Renal pelvis (tissue), 4 donors: ENCODE results near the gene GRAP. TPM values are rescaled to one million over a fixed set of nuclear protein-coding genes. Genes with fewer than 3 reads are reported as not detected.
A peak's percentile ranks its signal among the peaks of the same experiment; 100 is the strongest.

Experiments used
- DNase-seq: peaks from one replicate; pipeline ENCODE4 v3.0.0-alpha.2; 2013
- polyA plus RNA-seq, 3 donors: library from polyadenylated mRNA; unstranded; fragments of 120-200 nt; gene quantifications; one replicate each; pipeline ENCODE4 v1.2.1, GENCODE V29; 2013; ENCODE audit not compliant: insufficient read length in 3 of 3

The GRAP gene
- polyA plus RNA-seq, 3 donors: 4.6 to 7.7 (median 6.5) TPM

DNA sequence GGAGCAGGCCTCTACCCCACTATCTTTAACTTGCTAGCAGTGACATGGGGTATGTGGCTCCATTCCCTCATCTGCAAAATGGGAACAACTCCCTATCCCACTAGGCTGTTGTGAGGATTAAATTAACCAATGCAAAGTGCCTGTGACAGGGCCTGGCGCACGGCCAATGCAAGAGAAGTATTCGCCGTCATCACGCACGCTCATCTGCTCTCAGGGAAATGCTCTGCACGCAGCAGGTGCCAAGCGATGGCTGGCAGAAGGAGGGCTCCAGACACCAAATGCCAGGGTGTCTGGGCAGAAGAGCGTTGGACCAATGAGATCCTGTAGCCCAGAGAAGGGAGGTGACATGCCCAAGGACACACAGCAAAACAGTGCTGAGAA, 59.5 kb downstream of the GRAP start:
- no peak for DNase-seq

DNA sequence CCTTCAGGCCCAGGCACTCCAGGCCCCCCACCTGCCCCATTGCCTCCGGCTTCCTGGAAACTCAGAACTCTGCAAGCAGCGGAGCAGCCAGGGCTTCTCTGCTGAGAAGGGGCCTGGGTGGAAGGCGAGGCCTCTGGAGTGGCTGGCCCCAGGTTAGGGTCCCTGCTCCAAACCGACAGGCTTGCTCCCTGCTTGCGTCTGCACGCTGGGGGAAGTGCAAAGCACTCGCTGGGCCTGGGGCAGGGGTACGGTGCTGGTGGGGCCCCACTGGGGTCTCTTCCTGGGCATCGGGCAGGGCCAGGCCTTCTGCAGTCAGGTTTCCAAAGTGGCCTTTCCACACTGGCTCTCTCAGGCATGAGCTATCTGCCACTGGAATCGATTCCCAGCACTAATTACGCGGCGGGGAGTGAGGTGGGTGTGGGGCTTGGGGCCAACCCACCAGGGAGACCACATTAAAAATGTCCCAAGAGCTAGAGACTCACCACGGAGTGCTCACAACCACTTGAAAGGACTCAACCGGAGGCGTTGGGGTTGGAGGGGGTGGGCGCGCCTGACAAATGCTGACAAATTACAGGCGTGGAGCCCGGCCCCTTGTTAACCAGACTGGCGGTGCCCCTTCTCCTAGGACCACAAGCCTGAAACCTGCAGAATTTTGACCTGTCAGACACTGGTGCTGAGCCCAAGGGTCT, 60.1 kb downstream of the GRAP start:
- DNase-seq: no peak

DNA sequence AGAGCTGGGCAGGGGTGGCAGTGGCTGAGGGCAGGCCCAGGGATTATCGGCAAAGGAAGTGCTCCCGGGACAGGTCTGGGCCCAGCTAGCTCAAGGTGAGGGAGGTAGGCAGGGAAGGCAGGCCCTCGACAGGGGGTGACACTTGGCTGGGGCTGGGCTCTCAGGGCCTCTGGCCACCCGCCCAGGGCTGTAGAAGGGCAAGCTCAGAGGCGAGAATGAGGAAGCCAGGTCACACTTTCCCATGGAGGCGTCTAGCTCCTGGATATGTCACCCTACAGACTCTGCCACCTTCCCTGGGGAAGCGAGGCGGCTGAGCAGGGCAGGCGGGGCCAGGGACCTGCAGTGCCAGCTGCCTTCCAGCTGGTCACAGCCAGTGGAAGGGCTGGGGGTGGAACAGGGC, 61.3 kb downstream of the GRAP start:
- DNase-seq: no peak

DNA sequence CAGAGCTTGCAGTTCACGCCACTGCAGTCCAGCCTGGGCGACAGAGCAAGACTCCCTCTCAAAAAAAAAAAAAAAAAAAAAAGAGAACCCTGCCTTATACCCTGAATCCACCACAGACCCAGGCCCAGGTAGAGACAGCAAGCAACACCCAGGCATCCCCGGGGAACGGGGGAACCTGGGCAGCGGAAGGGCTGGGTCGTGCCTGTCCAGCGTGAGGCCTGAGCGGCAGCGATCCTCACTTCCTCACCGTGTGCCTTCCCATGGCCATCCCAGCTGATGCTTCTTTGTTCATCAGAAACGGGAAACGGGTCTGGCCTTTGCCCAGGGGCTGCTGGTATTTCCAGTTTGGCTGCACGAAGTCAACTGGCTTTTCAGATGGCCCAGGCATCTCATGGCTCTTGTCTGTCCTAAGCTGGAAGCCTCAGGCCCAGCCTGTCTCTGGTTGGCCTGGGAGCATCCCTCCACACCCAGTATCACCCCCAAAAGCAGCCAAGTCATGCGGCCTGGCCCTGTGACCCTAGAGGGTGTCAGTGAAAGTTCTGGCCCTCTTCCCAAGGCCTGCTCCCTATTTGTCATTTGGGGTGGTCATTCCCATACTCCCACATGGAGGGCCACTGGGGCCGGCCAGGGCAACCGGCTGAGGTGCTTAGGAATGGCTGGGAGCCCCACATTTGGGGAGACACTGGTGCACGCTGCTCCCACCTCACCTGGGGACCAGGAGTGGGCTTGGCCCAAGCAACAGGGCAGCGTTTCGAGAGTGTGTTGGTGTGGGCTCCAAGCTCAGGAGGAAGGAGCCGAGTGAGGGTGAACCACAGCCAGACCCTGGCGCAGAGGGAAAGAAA, 62.3 kb downstream of the GRAP start:
- no peak for DNase-seq

DNA sequence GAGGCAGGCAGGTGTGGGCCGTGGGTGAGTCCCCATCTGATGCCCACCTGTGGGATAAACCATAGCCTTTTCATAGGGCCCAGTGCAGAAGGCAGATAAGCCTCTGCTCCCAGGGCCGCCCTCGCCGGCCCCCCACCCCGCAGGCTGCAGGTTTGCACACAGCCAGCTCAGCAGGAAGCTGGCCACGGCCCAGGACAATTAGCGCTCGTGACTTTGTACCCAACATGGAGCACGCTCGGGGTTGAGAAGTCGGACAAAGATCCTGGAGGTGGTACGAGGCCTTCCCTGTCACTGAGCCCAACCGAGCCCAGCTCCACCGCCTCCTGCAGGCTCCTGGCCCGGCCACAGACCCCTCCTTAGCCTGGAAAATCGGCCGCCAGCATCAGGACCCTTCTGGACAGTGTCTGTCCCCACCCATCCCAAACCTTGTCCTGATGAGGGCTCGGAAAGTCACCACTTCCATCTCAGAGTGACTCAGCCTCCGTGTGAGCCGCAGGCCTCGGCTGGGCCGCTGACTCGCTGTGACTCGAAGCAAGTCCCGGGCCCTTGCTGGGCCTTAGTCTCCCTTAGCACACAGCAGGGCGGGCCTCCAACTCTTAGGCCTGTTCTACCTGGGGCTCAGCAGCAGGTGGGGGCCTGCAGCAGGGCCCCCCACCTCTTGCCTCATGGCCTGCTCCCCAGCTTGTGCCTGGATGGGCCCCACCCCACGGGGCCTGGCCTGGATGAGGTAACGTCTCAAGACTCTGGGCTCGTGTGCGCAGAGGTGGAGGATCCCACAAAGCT, 64.9 kb downstream of the GRAP start:
- DNase-seq: no peak

DNA sequence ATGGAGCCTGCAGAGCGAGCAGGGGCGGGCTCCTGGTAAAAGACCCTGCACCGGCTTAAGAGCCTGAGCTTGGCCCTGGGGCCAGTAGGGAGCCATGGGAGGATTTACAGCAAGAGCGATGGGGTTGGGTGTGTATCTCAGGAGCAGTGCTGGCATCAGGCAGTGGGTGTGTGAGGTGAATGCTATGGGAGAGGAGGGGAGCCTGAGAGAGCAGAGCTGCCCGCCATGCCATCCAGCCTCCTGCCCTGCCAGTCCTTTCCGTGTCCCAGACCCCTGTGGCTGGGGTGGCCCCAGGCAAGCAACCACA, 65.5 kb downstream of the GRAP start:
- no peak for DNase-seq

DNA sequence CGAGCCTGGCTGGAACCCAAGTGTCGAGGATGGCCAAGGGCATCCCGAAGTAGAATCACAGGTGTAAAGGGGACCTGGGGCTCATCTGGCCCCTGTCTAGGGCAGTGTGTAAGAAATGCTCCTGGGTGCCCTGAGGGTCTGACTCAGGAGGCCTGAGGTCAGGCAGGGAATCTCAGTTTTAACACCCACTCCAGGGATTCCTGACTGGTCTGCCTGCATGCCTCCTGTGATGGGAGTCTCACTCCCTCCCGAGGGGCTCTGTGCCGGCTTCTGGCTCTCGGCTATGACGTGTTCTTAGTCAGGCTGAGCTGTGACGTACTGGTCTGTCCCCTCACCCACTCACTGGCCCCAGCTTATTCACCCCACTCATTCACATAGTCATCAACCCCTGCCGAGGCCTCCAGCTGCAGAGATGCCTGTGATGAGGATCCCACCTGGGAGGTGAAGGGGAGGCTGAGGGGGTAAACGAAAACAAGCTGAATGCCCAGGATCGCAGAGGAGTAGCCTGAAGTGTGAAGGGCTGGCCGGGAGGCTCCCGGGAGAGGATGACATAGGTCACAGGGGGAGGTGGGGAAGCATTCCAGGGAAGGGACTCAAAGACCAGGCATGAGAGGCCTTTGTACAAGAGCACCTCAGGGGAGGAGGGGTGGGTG, 65.9 kb downstream of the GRAP start:
- peak; percentile 69 for DNase-seq

DNA sequence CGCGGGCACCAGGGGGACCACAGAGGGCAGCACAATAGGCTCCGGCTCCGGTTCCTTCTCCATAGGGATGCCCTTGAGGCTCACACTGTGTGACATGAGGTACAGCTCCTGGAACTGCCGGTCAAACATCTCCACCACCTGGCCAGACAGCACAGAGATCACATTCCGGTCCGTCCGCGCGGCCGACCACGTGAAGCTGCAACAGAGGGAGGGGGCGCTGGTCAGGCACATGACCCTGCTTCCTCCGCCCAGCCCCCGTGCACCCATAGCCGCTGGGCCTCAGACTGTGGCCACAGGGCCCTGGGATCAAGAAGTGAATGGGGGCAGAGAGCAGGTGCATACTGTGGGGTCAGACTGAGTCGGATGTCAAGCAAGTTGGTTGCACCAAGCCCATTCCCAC, 68.1 kb downstream of the GRAP start:
- no peak for DNase-seq

DNA sequence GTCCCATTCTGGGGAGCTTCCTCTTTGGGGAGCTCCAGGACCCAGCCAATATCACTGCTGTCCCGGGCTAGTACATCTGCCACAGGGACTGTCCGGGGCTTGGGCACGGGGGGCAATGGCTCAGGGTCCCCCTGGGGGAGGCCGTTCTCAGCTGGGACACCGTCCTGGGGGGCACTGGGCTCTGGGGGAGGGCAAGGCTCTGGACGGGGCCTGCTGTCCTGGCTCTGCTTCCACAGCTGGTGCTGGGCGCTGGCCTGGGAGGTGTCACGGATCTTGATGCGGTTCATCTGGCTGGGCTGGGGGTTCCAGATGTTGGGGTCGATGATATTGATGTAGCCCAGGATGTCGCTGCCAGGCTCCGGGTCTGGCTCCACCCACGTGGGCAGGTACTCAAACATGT, 68.7 kb downstream of the GRAP start:
- DNase-seq: no peak

DNA sequence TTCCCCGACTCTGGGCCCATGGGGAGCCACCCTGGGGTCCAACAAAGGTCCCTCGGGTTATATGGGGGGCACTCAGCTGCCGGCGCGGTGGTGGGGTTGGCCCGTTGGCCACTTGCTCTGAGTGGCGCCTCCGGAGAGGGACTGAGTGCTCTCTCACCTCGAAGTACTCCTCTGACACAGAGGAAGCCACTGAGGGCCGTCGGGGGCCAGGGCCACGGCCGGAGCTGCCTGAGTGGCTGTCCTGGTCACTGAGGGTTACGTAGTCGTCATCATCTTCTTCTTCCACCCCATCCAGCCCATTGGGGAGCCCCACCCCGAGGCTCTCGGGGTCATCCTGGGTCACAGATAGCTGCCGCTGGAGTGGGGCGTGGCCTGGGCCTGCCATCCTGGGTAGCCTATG, 69.1 kb downstream of the GRAP start:
- DNase-seq: no peak

DNA sequence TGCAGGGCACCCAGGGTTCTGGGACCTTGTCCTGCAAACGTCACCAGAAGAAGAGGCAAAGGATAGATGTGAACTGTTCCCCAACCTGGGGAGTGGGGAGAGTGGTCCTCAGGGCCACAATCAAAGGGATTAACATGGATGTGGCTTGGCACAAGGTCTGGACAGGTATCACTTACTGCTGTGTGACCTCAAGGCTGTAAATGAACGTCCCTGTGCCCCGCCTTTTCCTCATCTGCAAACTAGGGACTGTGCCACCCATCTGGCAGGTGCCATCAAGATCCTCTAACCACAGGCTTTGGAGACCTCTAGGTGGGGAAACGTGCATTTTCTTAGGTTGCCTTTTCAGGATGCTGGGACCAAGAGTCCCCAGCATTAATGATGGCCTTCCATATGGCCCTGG, 69.7 kb downstream of the GRAP start:
- DNase-seq: no peak

DNA sequence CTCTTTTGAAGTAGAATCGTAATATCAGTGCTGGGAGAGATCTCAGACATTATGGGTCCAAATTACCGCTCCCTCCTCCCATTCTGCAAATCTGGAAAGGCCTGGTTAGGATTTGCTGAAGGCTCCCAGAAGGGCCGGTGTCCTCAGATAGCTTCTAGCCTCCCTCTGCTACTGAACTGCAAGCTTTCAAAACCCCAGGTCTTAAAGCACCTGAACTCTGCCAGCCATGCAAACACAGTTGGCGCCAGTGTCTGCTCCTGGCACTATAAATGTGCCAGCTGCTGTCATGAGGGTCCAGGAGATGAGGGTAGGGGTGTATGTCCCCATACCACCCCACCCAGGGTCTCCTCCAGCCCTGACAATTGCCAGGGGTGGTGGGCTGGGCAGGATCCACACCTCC, 70.6 kb downstream of the GRAP start:
- no peak for DNase-seq

DNA sequence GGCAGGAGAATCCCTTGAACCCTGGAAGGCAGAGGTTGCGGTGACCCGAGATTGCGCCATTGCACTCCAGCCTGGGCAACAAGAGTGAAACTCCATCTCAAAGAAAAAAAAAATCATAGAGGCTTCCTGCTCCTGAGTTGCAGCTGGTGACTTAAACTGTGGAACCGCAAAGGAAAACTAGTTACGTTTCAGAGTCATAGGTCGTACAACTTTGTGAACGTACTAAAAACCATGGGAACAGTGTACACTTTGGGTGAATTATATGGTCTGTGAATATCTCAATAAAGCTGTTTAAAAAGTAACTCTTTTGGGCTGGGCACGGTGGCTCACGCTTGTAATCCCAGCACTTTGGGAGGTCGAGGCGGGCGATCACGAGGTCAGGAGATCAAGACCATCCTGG, 71.2 kb downstream of the GRAP start:
- DNase-seq: no peak

DNA sequence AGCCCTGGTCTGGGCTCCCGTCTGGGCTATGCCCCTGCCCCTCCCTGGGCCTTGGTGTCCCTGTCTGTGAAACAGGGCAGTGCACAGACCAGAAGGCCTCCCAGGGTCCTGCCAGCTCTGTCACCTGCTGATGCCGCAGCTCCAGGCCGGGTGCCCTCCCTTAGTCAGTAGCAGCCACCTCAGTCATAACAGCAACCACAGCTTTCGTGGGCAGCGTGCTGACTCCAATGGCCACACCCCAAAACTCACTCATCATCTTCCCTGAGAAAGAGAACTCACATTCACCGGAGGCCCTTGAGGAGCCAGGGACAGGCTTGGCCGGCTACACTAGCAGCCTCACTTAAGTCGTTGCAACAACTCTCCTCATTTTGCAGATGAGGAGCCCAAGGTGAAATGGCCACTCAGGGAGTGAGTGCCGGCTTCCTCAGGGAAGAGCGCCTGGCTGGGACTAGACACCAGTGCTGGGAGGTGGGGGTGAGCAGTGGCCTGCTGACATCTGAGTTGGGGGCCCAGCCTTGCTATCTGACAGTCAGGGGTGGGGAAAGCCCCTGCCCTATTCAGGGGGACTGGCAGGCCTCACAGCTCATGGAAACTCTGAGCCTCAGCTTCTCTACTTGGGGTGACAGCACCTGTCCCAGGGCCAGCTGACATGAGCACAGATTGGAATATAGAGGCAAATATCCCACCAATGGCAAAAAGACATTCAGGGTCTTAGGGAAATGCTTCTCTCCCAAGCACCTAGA, 72.2 kb downstream of the GRAP start:
- DNase-seq: no peak

DNA sequence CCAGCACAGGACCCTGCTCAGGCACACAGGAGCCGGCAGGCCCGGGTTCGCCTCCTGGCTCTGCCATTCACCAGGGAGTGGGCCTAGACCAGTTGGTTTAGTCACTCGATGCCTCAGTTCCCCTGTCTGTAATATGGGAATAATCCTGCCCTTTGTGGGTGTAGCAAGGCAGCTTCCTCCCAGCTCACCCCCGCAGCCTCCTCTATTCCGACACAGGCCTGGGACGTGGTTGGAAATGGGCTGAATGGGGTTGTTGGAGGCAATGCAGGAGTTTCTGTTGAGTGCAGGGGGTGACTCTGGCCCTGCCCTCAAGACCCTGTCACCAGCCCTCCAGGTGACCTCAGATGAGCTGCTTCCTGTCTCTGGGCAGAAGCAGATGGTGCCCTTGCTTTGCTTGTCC, 75.0 kb downstream of the GRAP start:
- no peak for DNase-seq

Other genes with a start within 250 kb of the GRAP start
- 10 to 100 TPM; 52.2 to 60.9 (median 53.8) TPM for gene PRPSAP2, start 188.8 kb downstream of the GRAP start, polyA plus RNA-seq
- under 1 TPM; 0.43 to 0.93 (median 0.55) TPM for gene SLC5A10, start 94.8 kb downstream of the GRAP start, polyA plus RNA-seq
- gene FAM83G, start 42.2 kb downstream of the GRAP start, polyA plus RNA-seq: 1 to 10 TPM; 7.5 to 9.6 (median 8.6) TPM
- 1 to 10 TPM; 1.8 to 5.7 (median 3.2) TPM for gene GRAPL, start 80.6 kb upstream of the GRAP start, polyA plus RNA-seq
- 10 to 100 TPM; 44.2 to 50.9 (median 45.5) TPM for gene EPN2, start 190.4 kb upstream of the GRAP start, polyA plus RNA-seq